Heart left ventricle (tissue), 16 donors: ENCODE measurements around the gene CDC25C. TPM values are rescaled to one million over a fixed set of nuclear protein-coding genes. Genes with fewer than 3 reads are reported as not detected.

Experiments
- ATAC-seq, 4 donors: fragments of 200-7000 bp; cut with Tn5 transposase; one replicate each; pipeline ENCODE4 v1.9.1; 2020 to 2022; ENCODE audit warnings: moderate library complexity in 4 of 4, mild to moderate bottlenecking in 3 of 4, moderate number of reproducible peaks in 1 of 4
- DNase-seq, 5 donors: peaks; one replicate each; pipeline ENCODE4 v3.0.0-alpha.2; 2020
- H3K27ac ChIP-seq, 12 donors: fragments of 200-600 bp; sonication (generic) in 4 of 12; one replicate each; pipeline versions ENCODE4 v1.5.0 to v1.8.0; 2016 to 2022; ENCODE audit warnings: mild to moderate bottlenecking in 2 of 12
- H3K27me3 ChIP-seq, 9 donors: fragments of 200-600 bp; sonication (generic) in 2 of 9; one replicate each; pipeline versions ENCODE4 v1.5.1 to v1.8.0; 2016 to 2022; ENCODE audit warnings: mild to moderate bottlenecking in 3 of 9
- H3K36me3 ChIP-seq, 9 donors: fragments of 200-600 bp; sonication (generic) in 2 of 9; one replicate each; pipeline versions ENCODE4 v1.5.0 to v1.8.0; 2018 to 2022; ENCODE audit warnings: mild to moderate bottlenecking in 2 of 9
- H3K4me1 ChIP-seq, 12 donors: fragments of 200-600 bp; sonication (generic) in 4 of 12; one replicate each; pipeline versions ENCODE4 v1.5.0 to v1.8.0; 2016 to 2022; ENCODE audit warnings: mild to moderate bottlenecking in 3 of 12
- H3K4me3 ChIP-seq, 12 donors: fragments of 200-600 bp; sonication (generic) in 4 of 12; one replicate each; pipeline versions ENCODE4 v1.5.0 to v1.8.0; 2017 to 2022; ENCODE audit warnings: mild to moderate bottlenecking in 9 of 12, moderate library complexity in 4 of 12
- H3K9me3 ChIP-seq, 12 donors: fragments of 200-600 bp; sonication (generic) in 4 of 12; one replicate each; pipeline versions ENCODE4 v1.5.0 to v1.8.0; 2016 to 2022; ENCODE audit warnings: mild to moderate bottlenecking in 1 of 12
- POLR2A ChIP-seq, 2 donors: fragments of 450-650 bp; IDR thresholded peaks; one replicate each; pipeline ENCODE4 v1.6.1; 2017; ENCODE audit warnings: antibody characterized with exemption in 2 of 2, mild to moderate bottlenecking in 2 of 2, moderate library complexity in 2 of 2
- WGBS, 4 donors: extraction: QIAGEN DNeasy Blood & Tissue Kit in 2 of 4; methylation state at CpG; one replicate each; pipeline versions ENCODE4 v1.1.5 to v1.1.7; 2013 to 2018; 5-methylcytosine and 5-hydroxymethylcytosine counted together
- intact Hi-C, 10 donors: fragments of 100-400 bp; cut with DNase I; formaldehyde crosslinking; loops; one replicate each; pipeline versions ENCODE4 v1.11.1 to v1.14.2; 2022
- polyA plus RNA-seq, 2 donors: library from polyadenylated mRNA; stranded (reverse); fragments of 200-250 nt; gene quantifications; one replicate each; pipeline ENCODE4 v1.2.3, GENCODE V29; 2013
- total RNA-seq, 9 donors: library from RNA; depleted of rRNA in 2 of 9; stranded (reverse); fragments of >200 nt in 2 of 9; fragmentation: NEBNext Ultra II Directional in 3 of 9; extraction: Animal tissue kit (Norgen Biotek cat#: 25700) in 3 of 9; gene quantifications; one replicate each; pipeline versions ENCODE4 v1.1.0 to v1.2.4, GENCODE V29; 2016 to 2023
- TF ChIP-seq, protein P1 (sequence below), 12 donors: fragments of 200-600 bp; sonication (generic) in 4 of 12; IDR thresholded peaks; one replicate each; pipeline versions ENCODE4 v1.5.0 to v1.8.0; 2018 to 2022; ENCODE audit warnings: antibody characterized with exemption in 12 of 12, mild to moderate bottlenecking in 5 of 12
- donor health status: ischemic (EF 13 %, LVEDD 7.1; RV severe dilation, severe dysfunction).
- donor health status: healthy with polysubstance abuse.
- donor health status: DM: no; HTN: yes; CAD: no.
- donor health status: DM: no; HTN: no; CAD: no.
- donor health status: ischemic (EF 25% LVEDD 6.9; RV normal size, moderate dysfunction).
- donor health status: ischemic (EF 25% LVEDD 5.7; RV mildly dilated, moderate dysfunction).
- donor health status: healthy.
- donor health status: DM: yes; HTN: yes; CAD: no.
- donor health status: ischemic (EF 35%, LVEDD 5.7; RV mildly dilated, moderate dysfunction).
- donor health status: nonischemic (EF 11% LVEDD 7.7; RV severe dilation, severe dysfunction).
- donor health status: DM: yes; HTN: yes; CAD: no.
- donor health status: PGD.
- donor health status: ischemic (EF 29% LVEDD 5.4; RV normal size, mild dysfunction).
- donor health status: nonischemic (EF 23%, LVEDD 6.1; RV moderate dilation, normal function).

The CDC25C gene
- total and polyA plus RNA-seq, 11 donors: 0.08 to 2.5 (median 0.35) TPM; not detected in 6

DNA sequence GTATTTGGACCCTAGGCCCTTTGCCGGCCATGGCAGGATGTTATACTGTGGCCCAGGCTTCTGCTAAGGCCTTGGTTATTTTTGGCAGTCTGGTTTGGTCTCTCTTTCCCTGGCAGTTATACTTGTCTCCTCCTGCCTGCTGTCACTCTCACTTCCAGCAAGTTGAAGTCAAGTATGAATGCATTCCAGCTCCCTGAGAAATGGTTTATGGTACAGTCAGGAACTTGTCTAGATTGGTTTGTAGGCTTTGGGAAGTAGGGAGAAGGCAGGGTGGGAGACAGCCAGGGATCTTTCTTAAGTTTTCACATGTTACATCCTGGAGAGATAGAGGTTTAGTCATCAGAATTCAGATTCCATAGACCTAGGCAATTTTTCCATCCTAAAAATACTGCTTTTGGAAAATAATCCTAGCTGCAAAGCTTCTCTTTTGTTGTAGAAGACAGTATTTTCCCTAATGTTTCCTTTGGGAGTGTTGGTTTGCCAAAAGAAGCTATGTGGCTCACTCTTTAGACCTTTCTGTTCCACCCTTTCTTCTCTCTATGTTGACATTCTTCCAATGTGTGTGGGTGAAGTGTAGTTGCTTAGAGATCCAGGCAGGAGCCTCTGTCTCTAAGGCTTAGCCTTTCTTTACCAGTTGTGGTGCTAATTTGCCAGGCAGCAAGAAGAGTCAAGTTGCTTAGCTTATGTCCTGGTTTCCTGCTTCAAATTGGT is 18.4 kb upstream of the CDC25C start:
- peaks cover 0 to 45% (median 39%) of the 10 kb centered on the region in 9 donors for H3K36me3 ChIP-seq
- WGBS, 4 donors: 43 to 63% (median 48%) methylated on average over 1 of the region's 1 CpG
- ATAC-seq: peak; percentile 27 to 39 (median 33)

DNA sequence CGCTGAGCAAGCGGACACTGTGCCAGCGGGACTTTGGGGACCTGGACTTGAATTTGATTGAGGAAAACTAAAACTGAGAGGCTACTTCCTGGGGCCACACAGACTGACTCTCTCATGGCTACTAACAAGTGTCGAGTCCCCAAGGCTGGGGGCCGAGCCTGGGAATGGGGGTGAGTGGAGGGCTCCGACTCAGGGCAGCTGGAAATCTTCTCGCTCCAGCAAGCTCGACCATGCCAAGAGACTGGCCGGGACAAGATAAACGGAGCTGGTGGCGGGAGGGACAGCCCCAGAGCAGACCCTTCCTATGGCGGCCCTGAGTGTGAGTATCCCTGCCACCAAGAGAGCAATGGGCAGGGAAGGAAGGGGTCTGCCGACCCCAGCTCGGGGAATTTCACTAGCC is 15.3 kb upstream of the CDC25C start:
- Histone ChIP-seq H3K27me3 (no peaks in the 10 kb centered on the region), H3K4me1 (peaks cover 0 to 28% (median 9%) of the 10 kb centered on the region in 12 donors), H3K36me3 (peaks cover 0 to 76% (median 70%) of the 10 kb centered on the region in 9 donors), H3K9me3 (peaks cover 0 to 4% (median 0%) of the 10 kb centered on the region in 12 donors), H3K4me3 (no peak overlapping the region), H3K27ac (no peak overlapping the region)
- WGBS, 4 donors: 93 to 96% (median 94%) methylated on average over 14 of the region's 14 CpGs
- no peak for DNase-seq
- ATAC-seq: no peak
- TF ChIP-seq POLR2A (IDR thresholded peaks at IDR 0.05): no peak
- TF ChIP-seq, protein P1, sequence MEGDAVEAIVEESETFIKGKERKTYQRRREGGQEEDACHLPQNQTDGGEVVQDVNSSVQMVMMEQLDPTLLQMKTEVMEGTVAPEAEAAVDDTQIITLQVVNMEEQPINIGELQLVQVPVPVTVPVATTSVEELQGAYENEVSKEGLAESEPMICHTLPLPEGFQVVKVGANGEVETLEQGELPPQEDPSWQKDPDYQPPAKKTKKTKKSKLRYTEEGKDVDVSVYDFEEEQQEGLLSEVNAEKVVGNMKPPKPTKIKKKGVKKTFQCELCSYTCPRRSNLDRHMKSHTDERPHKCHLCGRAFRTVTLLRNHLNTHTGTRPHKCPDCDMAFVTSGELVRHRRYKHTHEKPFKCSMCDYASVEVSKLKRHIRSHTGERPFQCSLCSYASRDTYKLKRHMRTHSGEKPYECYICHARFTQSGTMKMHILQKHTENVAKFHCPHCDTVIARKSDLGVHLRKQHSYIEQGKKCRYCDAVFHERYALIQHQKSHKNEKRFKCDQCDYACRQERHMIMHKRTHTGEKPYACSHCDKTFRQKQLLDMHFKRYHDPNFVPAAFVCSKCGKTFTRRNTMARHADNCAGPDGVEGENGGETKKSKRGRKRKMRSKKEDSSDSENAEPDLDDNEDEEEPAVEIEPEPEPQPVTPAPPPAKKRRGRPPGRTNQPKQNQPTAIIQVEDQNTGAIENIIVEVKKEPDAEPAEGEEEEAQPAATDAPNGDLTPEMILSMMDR (IDR thresholded peaks at IDR 0.05): no peak
- intact Hi-C loops: no loop called here

More for the DNA sequence above, 18.4 kb upstream of the CDC25C start:
- TF ChIP-seq POLR2A (IDR thresholded peaks at IDR 0.05): no peak
- TF ChIP-seq, protein P1 (IDR thresholded peaks at IDR 0.05): no peak
- Histone ChIP-seq H3K4me1 (peaks cover 0 to 45% (median 21%) of the 10 kb centered on the region in 12 donors), H3K27me3 (no peaks in the 10 kb centered on the region), H3K27ac (peak overlapping the region in 10 of 12 donors; percentile 35 to 67 (median 58)), H3K4me3 (no peak overlapping the region), H3K9me3 (peaks cover 0 to 9% (median 0%) of the 10 kb centered on the region in 12 donors)
- DNase-seq: no peak
- intact Hi-C loops: loop anchor here in 1 of 10 donors (10.0 kb wide), 1 partner anchor 55 kb away; no protein-coding TSS in a partner anchor

DNA sequence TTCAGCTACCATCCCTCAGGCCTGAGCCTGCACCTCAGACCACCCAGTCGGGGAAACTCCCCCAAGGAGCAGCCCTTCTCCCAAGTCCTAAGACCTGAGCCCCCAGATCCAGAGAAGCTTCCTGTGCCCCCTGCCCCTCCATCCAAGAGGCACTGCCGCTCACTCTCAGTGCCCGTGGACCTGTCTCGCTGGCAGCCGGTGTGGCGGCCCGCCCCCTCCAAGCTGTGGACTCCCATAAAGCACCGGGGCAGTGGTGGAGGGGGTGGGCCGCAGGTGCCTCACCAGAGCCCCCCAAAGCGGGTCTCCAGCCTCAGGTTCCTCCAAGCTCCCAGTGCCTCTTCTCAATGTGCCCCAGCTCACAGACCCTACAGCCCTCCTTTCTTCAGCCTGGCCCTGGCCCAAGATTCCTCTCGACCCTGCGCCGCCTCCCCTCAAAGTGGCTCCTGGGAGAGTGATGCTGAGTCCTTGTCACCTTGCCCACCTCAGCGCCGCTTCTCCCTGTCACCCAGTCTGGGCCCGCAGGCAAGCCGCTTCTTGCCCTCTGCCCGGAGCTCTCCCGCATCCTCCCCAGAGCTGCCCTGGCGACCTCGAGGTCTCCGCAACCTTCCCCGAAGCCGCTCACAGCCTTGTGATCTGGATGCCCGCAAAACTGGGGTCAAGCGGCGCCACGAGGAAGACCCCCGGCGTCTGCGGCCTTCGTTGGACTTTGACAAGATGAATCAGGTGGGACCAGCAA is 13.5 kb upstream of the CDC25C start:
- peaks cover 0 to 88% (median 76%) of the 10 kb centered on the region in 9 donors for H3K36me3 ChIP-seq
- no peak for TF ChIP-seq POLR2A (IDR thresholded peaks at IDR 0.05)
- TF ChIP-seq, protein P1 (IDR thresholded peaks at IDR 0.05): no peak
- WGBS, 4 donors: 96 to 98% (median 97%) methylated on average over 31 to 32 of the region's 32 CpGs
- intact Hi-C loops: no loop called here
- no peak for ATAC-seq
- H3K4me1 ChIP-seq: peaks cover 0 to 20% (median 13%) of the 10 kb centered on the region in 12 donors
- H3K27me3 ChIP-seq: no peaks in the 10 kb centered on the region
- no peaks in the 10 kb centered on the region for H3K9me3 ChIP-seq
- no peak for DNase-seq
- no peak overlapping the region for H3K4me3 ChIP-seq
- H3K27ac ChIP-seq: no peak overlapping the region

DNA sequence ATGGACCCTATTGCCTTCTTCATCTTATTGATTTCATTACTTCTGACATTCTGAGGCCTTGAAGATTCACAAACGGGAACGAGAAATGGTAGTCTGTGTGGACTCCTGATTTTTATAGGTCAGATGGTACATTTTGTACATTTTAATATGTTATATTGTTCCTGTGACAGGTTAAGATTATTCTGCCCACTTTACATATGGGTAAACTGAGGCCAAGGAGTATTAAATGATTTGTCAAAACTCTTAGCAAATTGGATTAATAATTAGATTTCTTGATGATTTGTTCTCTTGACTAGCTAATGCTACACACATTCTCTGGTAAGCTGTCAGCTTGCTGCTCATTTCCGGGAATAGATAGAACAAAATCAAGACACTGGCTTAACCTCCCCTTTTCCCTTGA is 8.4 kb upstream of the CDC25C start:
- H3K36me3 ChIP-seq: peaks cover 0 to 42% (median 36%) of the 10 kb centered on the region in 9 donors
- H3K27me3 ChIP-seq: no peaks in the 10 kb centered on the region
- peaks cover 0 to 34% (median 22%) of the 10 kb centered on the region in 12 donors for H3K4me1 ChIP-seq
- H3K9me3 ChIP-seq: no peaks in the 10 kb centered on the region
- ATAC-seq: no peak
- no peak for DNase-seq
- TF ChIP-seq, protein P1 (IDR thresholded peaks at IDR 0.05): no peak
- TF ChIP-seq POLR2A (IDR thresholded peaks at IDR 0.05): no peak
- H3K4me3 ChIP-seq: peak overlapping the region in 4 of 12 donors; percentile 78 to 95 (median 85)
- WGBS, 4 donors: 89 to 93% (median 92%) methylated on average over 3 of the region's 3 CpGs
- H3K27ac ChIP-seq: peak overlapping the region in 2 of 12 donors; percentile 93 to 97
- intact Hi-C loops: no loop called here
